Measurements from ENCODE around the gene CDKL2.

Gene CDKL2

GRCh38 chr4:75593393-75593792 is 36.9 kb downstream of the CDKL2 start:
- no peak overlapping the region for H3K4me3 ChIP-seq (ENCODE audit: low read depth, low read length)
- DNase-seq (ENCODE audit: low read depth, low spot score), result no peak
- ChIA-PET POLR2A (no interaction called here), CTCF (no interaction called here)
- no peak for TF ChIP-seq CTCF (IDR thresholded peaks at IDR 0.05; ENCODE audit: insufficient read depth, low read length, missing control alignments)

- no peak for DNase-seq (ENCODE audit: low read depth, low spot score)
- ChIA-PET CTCF (no interaction called here), POLR2A (no interaction called here)
- H3K4me3 ChIP-seq (ENCODE audit: low read depth, low read length), result no peak overlapping the region
- TF ChIP-seq CTCF (IDR thresholded peaks at IDR 0.05; ENCODE audit: insufficient read depth, low read length, missing control alignments), result no peak
Measured at GRCh38 chr4:75584067-75584466, 46.3 kb downstream of the CDKL2 start.

- POLR2A ChIA-PET, result no interaction called here
Measured at GRCh38 chr4:75567725-75568124, 62.6 kb downstream of the CDKL2 start.

GRCh38 chr4:75566911-75567310 is 63.4 kb downstream of the CDKL2 start:
- no peak for DNase-seq (ENCODE audit: low read depth, low spot score)
- no peak overlapping the region for H3K4me3 ChIP-seq (ENCODE audit: low read depth, low read length)
- ChIA-PET POLR2A (no interaction called here), CTCF (interaction anchor here (0.8 kb wide), 1 partner anchor 20 kb away, joined by 3 read pairs; no protein-coding TSS in a partner anchor)
- TF ChIP-seq CTCF (IDR thresholded peaks at IDR 0.05; ENCODE audit: insufficient read depth, low read length, missing control alignments), result no peak

More at GRCh38 chr4:75567725-75568124, 62.6 kb downstream of the CDKL2 start:
- CTCF ChIA-PET, result interaction anchor here (0.8 kb wide), 1 partner anchor 19 kb away, joined by 3 read pairs; no protein-coding TSS in a partner anchor
- H3K4me3 ChIP-seq (ENCODE audit: low read depth, low read length), result no peak overlapping the region
- TF ChIP-seq CTCF (IDR thresholded peaks at IDR 0.05; ENCODE audit: insufficient read depth, low read length, missing control alignments), result no peak
- DNase-seq (ENCODE audit: low read depth, low spot score), result no peak

- POLR2A ChIA-PET, result no interaction called here
- H3K4me3 ChIP-seq (ENCODE audit: low read depth, low read length), result no peak overlapping the region
- no peak for DNase-seq (ENCODE audit: low read depth, low spot score)
- TF ChIP-seq CTCF (IDR thresholded peaks at IDR 0.05; ENCODE audit: insufficient read depth, low read length, missing control alignments), result no peak
- CTCF ChIA-PET, result no interaction called here
Measured at GRCh38 chr4:75565481-75565880, 64.8 kb downstream of the CDKL2 start.

GRCh38 chr4:75564023-75564422 is 66.3 kb downstream of the CDKL2 start:
- DNase-seq (ENCODE audit: low read depth, low spot score), result no peak
- H3K4me3 ChIP-seq (ENCODE audit: low read depth, low read length), result no peak overlapping the region
- CTCF ChIA-PET, result no interaction called here
- POLR2A ChIA-PET, result no interaction called here
- TF ChIP-seq CTCF (IDR thresholded peaks at IDR 0.05; ENCODE audit: insufficient read depth, low read length, missing control alignments), result no peak

Data from AG04449 (cell line).